Mesenchymal stem cell (in vitro differentiated cells and primary cell): ENCODE measurements around the gene VPS26C.

ENCODE experiments used
- DNase-seq: peaks from one replicate; pipeline ENCODE4 v3.0.0-alpha.2; 2013
- H2AFZ ChIP-seq: one replicate; pipeline ENCODE4 v1.6.1; 2013; ENCODE audit warnings: low read depth, mild to moderate bottlenecking, control low read depth, inconsistent platforms, low read length, moderate library complexity
- H2AK5ac ChIP-seq: 2 replicates; pipeline ENCODE4 v1.6.1; 2013; ENCODE audit warnings: low read length, moderate library complexity, mild to moderate bottlenecking, inconsistent platforms; ENCODE audit not compliant: severe bottlenecking
- H2BK120ac ChIP-seq: one replicate; pipeline ENCODE4 v1.6.1; 2013; ENCODE audit warnings: low read depth, mild to moderate bottlenecking, inconsistent platforms, low read length, moderate library complexity
- H2BK12ac ChIP-seq, 2 experiments: one replicate each; pipeline ENCODE4 v1.6.1; 2013; ENCODE audit warnings: inconsistent platforms in 2 of 2, low read length in 2 of 2, mild to moderate bottlenecking in 2 of 2, moderate library complexity in 2 of 2, control low read depth in 1 of 2
- H2BK15ac ChIP-seq: one replicate; pipeline ENCODE4 v1.6.1; 2013; ENCODE audit warnings: mild to moderate bottlenecking, low read depth, inconsistent platforms; ENCODE audit not compliant: poor library complexity, severe bottlenecking
- H2BK5ac ChIP-seq: 2 replicates; pipeline ENCODE4 v1.6.1; 2013; ENCODE audit warnings: low read depth, mild to moderate bottlenecking, low read length, control low read depth, inconsistent platforms; ENCODE audit not compliant: poor library complexity, severe bottlenecking
- H3K14ac ChIP-seq, 2 experiments: one replicate each; pipeline ENCODE4 v1.6.1; 2013; ENCODE audit warnings: inconsistent platforms in 2 of 2, low read length in 2 of 2, control low read depth in 1 of 2, mild to moderate bottlenecking in 1 of 2, moderate library complexity in 1 of 2
- H3K18ac ChIP-seq, 2 experiments: one replicate each; pipeline ENCODE4 v1.6.1; 2013; ENCODE audit warnings: inconsistent platforms in 2 of 2, low read length in 2 of 2, control low read depth in 1 of 2, low read depth in 1 of 2, mild to moderate bottlenecking in 1 of 2
- H3K23ac ChIP-seq, 2 experiments: one replicate each; pipeline ENCODE4 v1.6.1; 2013; ENCODE audit warnings: inconsistent platforms in 2 of 2, low read length in 2 of 2, mild to moderate bottlenecking in 2 of 2, moderate library complexity in 2 of 2, control low read depth in 1 of 2
- H3K27ac ChIP-seq: 2 replicates; pipeline ENCODE4 v1.5.1; 2013; ENCODE audit warnings: mild to moderate bottlenecking, moderate library complexity, low read length, control low read depth, inconsistent platforms; ENCODE audit not compliant: poor library complexity, severe bottlenecking
- H3K27me3 ChIP-seq, 2 experiments: 2 replicates each; pipeline versions ENCODE4 v1.6.1 to v1.7.0; 2013; ENCODE audit warnings: low read length in 2 of 2, mild to moderate bottlenecking in 2 of 2, moderate library complexity in 2 of 2, control low read depth in 1 of 2, inconsistent platforms in 1 of 2; ENCODE audit not compliant: control insufficient read depth in 1 of 2, insufficient read depth in 1 of 2
- H3K36me3 ChIP-seq, 2 experiments: 2 replicates each; pipeline versions ENCODE4 v1.6.1 to v1.7.0; 2013; ENCODE audit warnings: low read length in 2 of 2, control low read depth in 1 of 2, inconsistent platforms in 1 of 2, low read depth in 1 of 2, mild to moderate bottlenecking in 1 of 2; ENCODE audit not compliant: insufficient read depth in 2 of 2, control insufficient read depth in 1 of 2
- H3K4ac ChIP-seq, 2 experiments: one replicate each; pipeline ENCODE4 v1.6.1; 2013; ENCODE audit warnings: inconsistent platforms in 2 of 2, low read length in 2 of 2, mild to moderate bottlenecking in 2 of 2, moderate library complexity in 2 of 2, control low read depth in 1 of 2, low read depth in 1 of 2
- H3K4me1 ChIP-seq: 2 replicates; pipeline ENCODE4 v1.6.1; 2013; ENCODE audit warnings: low read depth, low read length, control low read depth; ENCODE audit not compliant: control insufficient read depth, insufficient read depth
- H3K4me2 ChIP-seq: 2 replicates; pipeline ENCODE4 v1.6.1; 2013; ENCODE audit warnings: low read length, mild to moderate bottlenecking, inconsistent platforms; ENCODE audit not compliant: poor library complexity, severe bottlenecking
- H3K4me3 ChIP-seq, 2 experiments: 2 replicates each; pipeline versions ENCODE4 v1.5.1 to v1.7.0; 2013; ENCODE audit warnings: low read length in 2 of 2, mild to moderate bottlenecking in 2 of 2, control low read depth in 1 of 2, low read depth in 1 of 2; ENCODE audit not compliant: insufficient read depth in 1 of 2
- H3K79me1 ChIP-seq: replicated peaks from 2 replicates; pipeline ENCODE4 v1.6.1; 2013; ENCODE audit warnings: mild to moderate bottlenecking, control low read depth, low read length, inconsistent platforms; ENCODE audit not compliant: poor library complexity, severe bottlenecking
- H3K9ac ChIP-seq: 2 replicates; pipeline ENCODE4 v1.7.0; 2013; ENCODE audit warnings: mild to moderate bottlenecking, low read length, moderate library complexity
- H3K9me3 ChIP-seq: 2 replicates; pipeline ENCODE4 v1.7.0; 2013; ENCODE audit warnings: mild to moderate bottlenecking, low read length; ENCODE audit not compliant: control insufficient read depth
- H4K8ac ChIP-seq: one replicate; pipeline ENCODE4 v1.6.1; 2013; ENCODE audit warnings: inconsistent platforms, mild to moderate bottlenecking, low read length, moderate library complexity
- H4K91ac ChIP-seq: one replicate; pipeline ENCODE4 v1.6.1; 2013; ENCODE audit warnings: mild to moderate bottlenecking, low read length, inconsistent platforms
- WGBS: methylation state at CpG from one replicate; pipeline ENCODE4 v1.1.7; 2013; ENCODE audit warnings: mixed read lengths; 5-methylcytosine and 5-hydroxymethylcytosine counted together

The VPS26C gene

GRCh38 chr21:37192019-37192418 is 75.1 kb downstream of the VPS26C start:
- Histone ChIP-seq H2BK15ac (no peak overlapping the region), H3K18ac (no peak overlapping the region), H2BK120ac (no peak overlapping the region), H3K9me3 (no peaks in the 10 kb centered on the region), H2BK12ac (no peak overlapping the region), H3K4me1 (peaks cover 3% of the 10 kb centered on the region), H2AK5ac (no peak overlapping the region), H3K79me1 (peaks cover 20% of the 10 kb centered on the region), H3K36me3 (peaks cover 47 to 100% of the 10 kb centered on the region in 2 experiments), H3K4me3 (no peak overlapping the region), H3K4ac (no peak overlapping the region), H2AFZ (no peak overlapping the region), H4K8ac (no peak overlapping the region), H4K91ac (no peak overlapping the region), H3K23ac (no peak overlapping the region), H3K14ac (no peak overlapping the region), H3K27ac (no peak overlapping the region), H3K4me2 (no peak overlapping the region), H3K27me3 (no peaks in the 10 kb centered on the region), H2BK5ac (no peak overlapping the region), H3K9ac (no peak overlapping the region)
- 100% methylated on average over 1 of the region's 2 CpGs for WGBS
- DNase-seq: no peak

GRCh38 chr21:37188825-37189224 is 78.3 kb downstream of the VPS26C start:
- H3K4ac ChIP-seq: no peak overlapping the region
- no peak overlapping the region for H2BK15ac ChIP-seq
- no peak overlapping the region for H4K91ac ChIP-seq
- H2AFZ ChIP-seq: no peak overlapping the region
- H3K9me3 ChIP-seq: no peaks in the 10 kb centered on the region
- peaks cover 31 to 89% of the 10 kb centered on the region in 2 experiments for H3K36me3 ChIP-seq
- H2BK12ac ChIP-seq: no peak overlapping the region
- no peak overlapping the region for H2BK120ac ChIP-seq
- H3K18ac ChIP-seq: no peak overlapping the region
- no peak for DNase-seq
- no peak overlapping the region for H4K8ac ChIP-seq
- H2BK5ac ChIP-seq: no peak overlapping the region
- H3K4me1 ChIP-seq: peaks cover 3% of the 10 kb centered on the region
- H3K27ac ChIP-seq: no peak overlapping the region
- H3K9ac ChIP-seq: no peak overlapping the region
- no peak overlapping the region for H3K4me2 ChIP-seq
- H3K27me3 ChIP-seq: no peaks in the 10 kb centered on the region
- H3K23ac ChIP-seq: no peak overlapping the region
- H2AK5ac ChIP-seq: no peak overlapping the region
- H3K79me1 ChIP-seq: peaks cover 12% of the 10 kb centered on the region
- no peak overlapping the region for H3K4me3 ChIP-seq
- no peak overlapping the region for H3K14ac ChIP-seq
- WGBS: 100% methylated on average over 1 of the region's 1 CpG

GRCh38 chr21:37186983-37187382 is 80.2 kb downstream of the VPS26C start:
- no peak for DNase-seq
- H3K27ac ChIP-seq: no peak overlapping the region
- no peak overlapping the region for H3K4ac ChIP-seq
- H4K8ac ChIP-seq: no peak overlapping the region
- H3K23ac ChIP-seq: no peak overlapping the region
- H3K9me3 ChIP-seq: no peaks in the 10 kb centered on the region
- no peak overlapping the region for H4K91ac ChIP-seq
- H3K4me2 ChIP-seq: no peak overlapping the region
- WGBS: 94% methylated on average over 2 of the region's 2 CpGs
- H3K4me1 ChIP-seq: peaks cover 3% of the 10 kb centered on the region
- H3K36me3 ChIP-seq: peaks cover 34 to 88% of the 10 kb centered on the region in 2 experiments
- no peak overlapping the region for H2BK15ac ChIP-seq
- H2BK120ac ChIP-seq: no peak overlapping the region
- H2BK12ac ChIP-seq: no peak overlapping the region
- no peaks in the 10 kb centered on the region for H3K27me3 ChIP-seq
- no peak overlapping the region for H2AK5ac ChIP-seq
- H3K9ac ChIP-seq: no peak overlapping the region
- no peak overlapping the region for H2BK5ac ChIP-seq
- H2AFZ ChIP-seq: no peak overlapping the region
- H3K14ac ChIP-seq: no peak overlapping the region
- peaks cover 19% of the 10 kb centered on the region for H3K79me1 ChIP-seq
- no peak overlapping the region for H3K4me3 ChIP-seq
- no peak overlapping the region for H3K18ac ChIP-seq

GRCh38 chr21:37184784-37185593 is 82.1 kb downstream of the VPS26C start:
- Histone ChIP-seq H2BK120ac (no peak overlapping the region), H3K4me3 (no peak overlapping the region), H2BK12ac (no peak overlapping the region)

More at GRCh38 chr21:37184784-37185593, 82.1 kb downstream of the VPS26C start:
- H3K27ac ChIP-seq: no peak overlapping the region
- 98% methylated on average over 9 of the region's 9 CpGs for WGBS
- peaks cover 27 to 81% of the 10 kb centered on the region in 2 experiments for H3K36me3 ChIP-seq
- no peak overlapping the region for H3K4ac ChIP-seq
- no peak overlapping the region for H3K14ac ChIP-seq
- no peak overlapping the region for H2BK5ac ChIP-seq
- H4K91ac ChIP-seq: no peak overlapping the region
- H3K23ac ChIP-seq: no peak overlapping the region
- H3K27me3 ChIP-seq: no peaks in the 10 kb centered on the region
- no peak overlapping the region for H2AFZ ChIP-seq
- peaks cover 1% of the 10 kb centered on the region for H3K4me1 ChIP-seq
- no peak overlapping the region for H2AK5ac ChIP-seq
- H3K9me3 ChIP-seq: peaks cover under 1% of the 10 kb centered on the region
- no peak overlapping the region for H4K8ac ChIP-seq
- H3K4me2 ChIP-seq: no peak overlapping the region
- peaks cover 25% of the 10 kb centered on the region for H3K79me1 ChIP-seq
- no peak for DNase-seq
- H3K18ac ChIP-seq: no peak overlapping the region
- no peak overlapping the region for H2BK15ac ChIP-seq
- H3K9ac ChIP-seq: no peak overlapping the region
